HAP-1 (cell line): ENCODE measurements around the gene KCNMA1.

Source experiments
- DNase-seq, 2 experiments: peaks; one replicate each; pipeline ENCODE4 v3.0.0-alpha.2; 2016 to 2020; ENCODE audit warnings: low spot score in 2 of 2
- H3K27me3 ChIP-seq: fragments of 250-450 bp; sonication (Bioruptor Pico); 2 replicates; pipeline ENCODE4 v1.5.1; 2020; ENCODE audit warnings: low read depth, mild to moderate bottlenecking, moderate library complexity
- H3K36me3 ChIP-seq: fragments of 250-450 bp; sonication (Bioruptor Pico); replicated peaks from 2 replicates; pipeline ENCODE4 v1.5.1; 2020; ENCODE audit warnings: mild to moderate bottlenecking
- H3K4me1 ChIP-seq: fragments of 250-450 bp; sonication (Bioruptor Pico); 2 replicates; pipeline ENCODE4 v1.5.1; 2020; ENCODE audit warnings: mild to moderate bottlenecking
- H3K4me3 ChIP-seq: fragments of 250-450 bp; sonication (Bioruptor Pico); 2 replicates; pipeline ENCODE4 v1.5.1; 2020; ENCODE audit warnings: mild to moderate bottlenecking, moderate library complexity
- H3K9me3 ChIP-seq: fragments of 250-450 bp; sonication (Bioruptor Pico); 2 replicates; pipeline ENCODE4 v1.5.1; 2020; ENCODE audit warnings: mild to moderate bottlenecking, moderate library complexity
- in situ Hi-C: fragments of 300-500 bp; cut with MboI; formaldehyde crosslinking; loops from 3 replicates; pipeline ENCODE4 v1.14.3; 2020; ENCODE audit warnings: low sequenced_read_pairs, inconsistent platforms, mixed read lengths

KCNMA1 gene

DNA sequence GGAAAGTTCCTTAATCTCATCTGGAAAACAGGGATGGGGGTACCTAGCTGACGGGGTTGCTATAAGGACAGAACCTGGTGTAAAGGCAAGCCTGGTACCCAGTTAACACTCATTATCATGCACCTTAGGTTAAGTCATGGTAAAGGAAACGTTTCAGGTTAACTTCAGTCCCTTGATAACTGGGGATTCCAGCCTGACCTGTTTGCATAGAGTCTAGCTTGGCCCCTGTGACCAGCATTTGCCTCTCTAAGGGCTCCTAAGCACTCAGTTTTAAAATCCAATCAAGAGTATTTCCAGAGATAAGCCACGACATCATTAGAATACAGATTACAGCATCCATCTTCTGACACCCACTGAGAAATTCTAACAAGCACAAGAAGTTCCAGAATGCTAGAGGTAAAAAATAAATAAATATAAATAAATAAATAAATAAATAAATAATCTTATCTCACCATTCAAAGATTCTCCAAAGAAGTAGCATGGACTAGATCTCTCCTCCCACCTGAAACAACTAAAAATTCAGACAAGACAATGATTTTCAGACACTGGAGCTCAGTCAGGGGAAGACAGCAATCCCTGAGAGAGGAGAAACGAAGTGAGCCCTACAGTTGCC lies 184.6 kb downstream of the KCNMA1 start:
- H3K4me1 ChIP-seq: no peaks in the 10 kb centered on the region
- H3K9me3 ChIP-seq: no peaks in the 10 kb centered on the region
- H3K27me3 ChIP-seq: no peaks in the 10 kb centered on the region
- in situ Hi-C loops: no loop called here
- H3K36me3 ChIP-seq: no peaks in the 10 kb centered on the region
- no peak for DNase-seq
- H3K4me3 ChIP-seq: no peak overlapping the region

DNA sequence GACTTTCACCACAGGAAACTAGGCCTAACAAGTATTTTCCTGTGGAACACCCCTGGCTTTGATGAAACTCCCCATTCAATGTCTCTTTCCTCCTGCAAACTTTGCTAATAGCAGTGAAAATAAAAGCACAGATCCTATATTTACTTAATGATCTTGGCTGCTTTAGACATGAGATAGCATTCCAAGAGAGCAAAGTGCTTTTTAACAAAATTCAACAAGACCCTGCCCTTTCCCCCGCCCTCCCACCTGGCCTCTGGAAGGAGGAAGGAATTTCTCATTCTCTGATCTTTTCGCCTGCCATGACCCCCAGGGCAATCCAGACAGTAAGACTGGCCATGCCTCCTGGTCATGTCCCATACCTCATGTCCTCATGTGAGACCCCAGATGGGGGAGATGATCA lies 185.7 kb downstream of the KCNMA1 start:
- in situ Hi-C loops: no loop called here
- Histone ChIP-seq H3K36me3 (no peaks in the 10 kb centered on the region), H3K9me3 (no peaks in the 10 kb centered on the region)

DNA sequence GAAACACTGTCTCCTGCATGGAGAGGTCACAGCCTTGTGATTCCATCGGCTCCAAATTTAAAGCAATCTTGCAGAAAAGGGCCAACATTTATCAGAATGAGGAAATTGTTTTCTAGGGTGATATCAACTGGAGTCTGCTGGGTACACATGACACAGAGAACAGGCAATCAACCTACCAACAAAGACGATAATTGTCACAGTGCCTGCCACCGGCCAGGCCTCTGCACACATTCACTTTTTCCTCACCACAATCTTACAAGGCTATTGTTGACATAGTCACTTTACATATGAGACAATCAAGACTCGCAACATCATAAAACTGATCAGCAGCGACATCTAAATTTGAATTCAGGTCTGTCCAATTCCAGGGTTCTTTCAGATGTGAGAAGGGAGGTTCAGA lies 189.4 kb downstream of the KCNMA1 start:
- Histone ChIP-seq H3K27me3 (no peaks in the 10 kb centered on the region), H3K9me3 (no peaks in the 10 kb centered on the region), H3K36me3 (no peaks in the 10 kb centered on the region), H3K4me1 (no peaks in the 10 kb centered on the region), H3K4me3 (no peak overlapping the region)
- no peak for DNase-seq
- in situ Hi-C loops: no loop called here

More for the DNA sequence above, 185.7 kb downstream of the KCNMA1 start:
- no peak for DNase-seq
- Histone ChIP-seq H3K27me3 (no peaks in the 10 kb centered on the region), H3K4me1 (no peaks in the 10 kb centered on the region), H3K4me3 (no peak overlapping the region)

DNA sequence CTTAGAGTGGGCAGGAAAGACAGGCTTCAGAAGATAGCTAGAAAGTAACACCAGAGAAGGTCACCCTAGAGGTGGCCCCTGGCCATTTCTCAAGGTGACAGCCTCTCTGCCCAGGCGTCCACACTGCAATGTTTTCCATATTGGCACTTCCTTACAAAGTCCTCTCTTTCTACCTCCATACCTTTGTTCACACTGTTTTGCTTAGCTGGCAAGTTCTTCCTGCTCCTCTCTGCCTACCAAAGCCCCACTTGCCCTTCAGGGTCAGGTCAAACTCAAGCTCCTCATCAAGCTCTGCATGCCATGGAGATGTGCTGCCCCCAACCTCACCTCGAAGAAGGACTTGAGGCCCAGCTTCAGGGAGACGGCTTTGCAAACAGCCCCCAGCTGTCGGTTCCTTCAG lies 190.9 kb downstream of the KCNMA1 start:
- in situ Hi-C loops: no loop called here
- Histone ChIP-seq H3K36me3 (no peaks in the 10 kb centered on the region), H3K27me3 (no peaks in the 10 kb centered on the region), H3K4me3 (no peak overlapping the region), H3K9me3 (no peaks in the 10 kb centered on the region), H3K4me1 (no peaks in the 10 kb centered on the region)
- DNase-seq: no peak

DNA sequence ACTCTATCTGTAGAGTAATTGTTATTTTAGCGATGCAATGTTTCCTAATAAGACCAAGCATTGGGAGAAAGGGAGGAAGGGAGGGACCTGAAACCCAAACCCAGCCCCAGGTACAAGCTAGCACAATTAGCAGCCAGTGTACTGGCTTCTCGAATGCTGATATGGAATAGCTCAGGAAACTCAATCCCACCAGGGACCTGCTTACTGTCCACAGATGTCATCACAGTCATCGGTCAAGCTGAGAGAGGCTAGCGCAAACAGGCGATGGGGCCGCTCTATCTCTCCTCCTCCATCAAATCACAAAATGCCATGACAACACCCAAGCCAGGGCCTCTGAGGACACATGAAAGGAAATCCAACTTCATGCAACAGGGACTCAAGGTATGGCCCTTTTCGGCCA lies 192.1 kb downstream of the KCNMA1 start:
- H3K9me3 ChIP-seq: no peaks in the 10 kb centered on the region
- H3K36me3 ChIP-seq: no peaks in the 10 kb centered on the region
- H3K27me3 ChIP-seq: no peaks in the 10 kb centered on the region
- H3K4me3 ChIP-seq: no peak overlapping the region
- no peak for DNase-seq
- in situ Hi-C loops: no loop called here
- H3K4me1 ChIP-seq: no peaks in the 10 kb centered on the region

DNA sequence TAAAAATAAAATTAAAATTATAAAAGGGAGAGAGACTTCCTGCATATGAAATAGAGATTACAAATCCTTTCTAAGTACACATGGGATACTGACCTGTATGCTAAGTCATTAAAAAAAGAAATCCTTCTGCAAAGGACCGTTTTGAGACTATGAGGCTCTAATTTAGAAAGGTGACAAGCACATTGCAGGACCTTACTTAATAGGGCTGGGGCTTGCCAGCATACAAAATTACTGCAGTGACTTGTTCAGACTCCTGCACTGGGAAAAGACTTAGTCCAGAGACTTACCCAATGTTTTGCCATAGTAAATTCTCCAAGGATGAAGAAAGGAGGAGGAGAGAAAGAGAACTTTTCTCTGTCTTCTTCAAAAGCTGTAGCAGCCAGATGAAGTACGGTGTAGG lies 193.6 kb downstream of the KCNMA1 start:
- Histone ChIP-seq H3K27me3 (no peaks in the 10 kb centered on the region), H3K4me1 (no peaks in the 10 kb centered on the region), H3K9me3 (no peaks in the 10 kb centered on the region), H3K4me3 (no peak overlapping the region), H3K36me3 (no peaks in the 10 kb centered on the region)
- in situ Hi-C loops: no loop called here
- DNase-seq: no peak

DNA sequence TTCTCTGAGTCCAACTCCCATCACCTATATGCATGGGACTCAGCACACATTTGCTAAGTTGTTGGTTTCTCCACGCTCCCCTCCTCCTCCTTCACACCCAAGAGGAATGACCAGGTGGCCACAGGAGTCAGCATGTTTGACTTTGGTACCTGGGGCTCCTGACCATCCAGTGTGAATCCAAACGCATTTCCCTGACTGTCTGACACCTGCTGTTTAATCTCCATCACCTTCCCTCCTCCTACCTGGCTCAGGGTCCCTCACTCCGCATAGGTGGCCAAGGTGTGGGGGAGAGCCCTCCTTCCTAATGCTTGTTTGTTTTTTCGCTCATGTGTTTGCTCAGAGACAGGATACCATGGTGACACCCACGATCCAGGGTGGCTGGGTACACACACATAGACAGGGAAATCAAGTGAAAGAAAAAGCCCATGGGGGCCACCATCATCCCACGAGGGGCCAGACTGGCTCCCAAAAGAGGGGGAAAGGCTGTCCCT lies 194.9 kb downstream of the KCNMA1 start:
- Histone ChIP-seq H3K36me3 (no peaks in the 10 kb centered on the region), H3K4me3 (no peak overlapping the region), H3K4me1 (no peaks in the 10 kb centered on the region), H3K9me3 (no peaks in the 10 kb centered on the region), H3K27me3 (no peaks in the 10 kb centered on the region)
- in situ Hi-C loops: no loop called here
- no peak for DNase-seq

DNA sequence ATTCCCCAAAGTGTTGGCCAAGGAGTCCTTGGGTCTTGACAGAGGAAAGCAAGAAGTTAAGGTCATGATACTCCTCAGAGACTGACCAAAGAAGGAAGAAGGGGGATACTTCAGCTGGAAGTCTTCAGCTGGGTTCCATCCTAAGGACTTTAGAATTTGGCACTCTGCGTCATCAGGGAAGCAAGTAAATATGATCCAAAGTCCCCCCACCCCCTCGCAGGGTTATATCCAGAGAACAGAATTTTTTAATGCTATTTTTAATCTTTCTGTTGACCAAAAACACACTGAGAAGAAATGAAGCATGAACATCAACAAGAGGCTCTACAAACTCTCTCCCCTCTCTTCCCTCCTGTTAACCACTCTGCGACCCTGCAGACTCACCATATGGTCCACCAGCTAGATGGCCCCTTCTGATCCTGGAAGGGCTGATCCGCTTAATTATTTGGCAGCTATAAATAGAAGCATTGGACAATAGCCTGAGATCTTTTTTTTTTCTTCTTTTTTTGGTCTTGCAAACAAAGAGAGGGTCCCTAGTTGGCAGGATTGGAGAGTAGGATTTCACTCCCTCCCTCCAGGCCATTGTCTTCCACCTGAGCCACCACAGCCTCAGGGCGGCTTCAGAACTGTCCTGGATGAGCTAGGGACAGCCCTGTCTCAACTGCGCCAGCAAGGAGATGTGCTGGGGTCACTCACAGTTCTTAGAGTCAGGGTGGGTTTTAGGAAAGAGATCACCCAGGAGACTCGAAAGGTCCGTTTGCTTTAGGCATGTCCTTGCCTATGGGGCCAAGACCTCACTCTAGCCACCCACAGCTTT lies 196.0 kb downstream of the KCNMA1 start:
- in situ Hi-C loops: no loop called here
- Histone ChIP-seq H3K9me3 (no peaks in the 10 kb centered on the region), H3K36me3 (no peaks in the 10 kb centered on the region), H3K27me3 (no peaks in the 10 kb centered on the region), H3K4me1 (no peaks in the 10 kb centered on the region), H3K4me3 (no peak overlapping the region)
- DNase-seq: no peak

DNA sequence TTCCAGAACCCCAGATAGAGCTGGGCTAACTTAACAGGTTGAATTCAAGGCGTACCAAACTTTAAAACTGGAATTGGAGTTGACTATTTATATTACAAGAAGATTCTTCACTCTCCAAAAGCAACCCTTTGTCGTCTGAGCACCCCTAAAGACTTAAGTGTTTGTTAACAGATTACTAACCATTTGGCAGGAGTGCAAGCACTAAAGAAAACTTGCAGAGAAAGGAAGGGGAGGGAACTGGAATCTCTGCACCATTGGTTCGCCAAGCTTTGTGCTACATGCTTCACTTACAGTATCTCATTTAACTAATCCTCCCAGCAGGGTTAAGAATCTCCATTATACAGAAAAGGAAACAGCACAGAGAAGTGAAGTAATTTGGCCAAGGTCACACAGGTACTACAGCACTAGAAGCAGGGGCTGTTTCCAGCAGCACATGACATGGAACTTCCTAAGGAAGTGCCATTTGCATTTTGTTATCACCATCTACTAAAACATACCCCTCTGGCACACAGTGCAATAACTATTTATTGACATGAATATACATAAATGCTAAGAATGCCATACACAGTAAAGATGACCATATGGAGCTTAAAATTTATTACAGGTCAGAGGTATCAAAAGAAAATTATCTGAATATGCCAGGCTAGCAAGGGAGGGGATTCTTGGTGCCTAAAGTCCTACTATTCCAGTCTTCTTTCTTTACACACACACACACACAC lies 201.2 kb downstream of the KCNMA1 start:
- in situ Hi-C loops: no loop called here
- no peak for DNase-seq

DNA sequence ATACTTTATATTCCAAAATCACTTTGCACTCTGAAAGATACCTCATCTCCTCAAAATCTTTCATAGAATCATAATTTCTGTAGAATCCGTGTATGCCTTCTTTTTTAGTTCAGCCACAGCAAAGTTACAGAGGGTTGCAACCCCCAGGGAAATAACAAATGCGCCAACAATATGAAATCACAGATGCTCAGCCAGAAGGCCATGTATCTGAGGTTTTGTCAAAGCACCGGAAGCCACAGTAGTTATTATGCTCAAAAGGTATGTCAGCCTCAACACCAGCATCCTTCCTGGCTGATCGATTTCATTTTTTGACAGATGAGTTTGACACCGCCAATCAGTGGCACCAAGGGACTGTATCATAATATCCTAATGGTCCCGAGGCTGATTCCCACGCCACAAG lies 204.1 kb downstream of the KCNMA1 start:
- in situ Hi-C loops: no loop called here
- Histone ChIP-seq H3K36me3 (no peaks in the 10 kb centered on the region), H3K4me1 (no peaks in the 10 kb centered on the region), H3K9me3 (no peaks in the 10 kb centered on the region), H3K4me3 (no peak overlapping the region), H3K27me3 (no peaks in the 10 kb centered on the region)
- no peak for DNase-seq

More for the DNA sequence above, 201.2 kb downstream of the KCNMA1 start:
- Histone ChIP-seq H3K36me3 (no peaks in the 10 kb centered on the region), H3K4me3 (no peak overlapping the region), H3K9me3 (no peaks in the 10 kb centered on the region), H3K27me3 (no peaks in the 10 kb centered on the region), H3K4me1 (no peaks in the 10 kb centered on the region)

DNA sequence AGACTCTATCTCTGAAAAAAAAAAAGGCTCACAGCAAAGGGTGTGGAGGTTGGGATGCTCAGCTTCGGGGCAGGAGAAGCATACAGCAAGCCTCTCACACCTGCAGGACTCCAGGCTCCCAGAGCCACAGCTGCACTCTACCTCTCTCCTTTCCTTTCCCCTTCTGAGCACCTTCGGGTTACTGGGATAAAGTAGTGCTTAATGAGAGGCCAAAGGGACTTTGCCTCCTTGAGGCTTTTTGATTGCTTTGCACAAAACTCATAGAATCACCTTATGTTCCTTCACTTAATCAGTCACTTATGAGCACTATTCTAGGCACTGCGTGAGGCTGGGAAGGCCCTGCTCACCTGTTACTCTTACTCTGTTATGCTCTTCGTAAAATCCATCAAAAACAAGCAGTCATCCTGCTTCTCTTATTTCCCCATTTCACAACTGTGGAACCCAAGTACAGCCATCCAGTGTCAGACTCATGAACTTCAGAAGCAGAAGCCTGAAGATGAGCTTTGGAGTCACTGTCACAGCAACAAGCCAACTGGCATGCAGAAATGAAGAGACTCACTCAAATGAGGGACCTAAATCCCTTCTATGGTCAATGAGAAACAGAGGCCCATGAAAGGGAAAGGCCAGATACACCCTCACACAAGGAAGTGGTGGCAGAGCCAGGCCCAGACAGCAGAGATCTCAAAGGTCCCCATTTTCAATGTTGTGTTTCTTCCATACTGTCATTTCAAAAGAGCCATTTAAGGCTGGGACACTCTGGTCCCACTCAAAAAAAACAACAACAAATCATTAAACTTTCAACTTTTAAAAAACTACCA lies 205.4 kb downstream of the KCNMA1 start:
- no peak for DNase-seq
- no peaks in the 10 kb centered on the region for H3K9me3 ChIP-seq
- in situ Hi-C loops: no loop called here

DNA sequence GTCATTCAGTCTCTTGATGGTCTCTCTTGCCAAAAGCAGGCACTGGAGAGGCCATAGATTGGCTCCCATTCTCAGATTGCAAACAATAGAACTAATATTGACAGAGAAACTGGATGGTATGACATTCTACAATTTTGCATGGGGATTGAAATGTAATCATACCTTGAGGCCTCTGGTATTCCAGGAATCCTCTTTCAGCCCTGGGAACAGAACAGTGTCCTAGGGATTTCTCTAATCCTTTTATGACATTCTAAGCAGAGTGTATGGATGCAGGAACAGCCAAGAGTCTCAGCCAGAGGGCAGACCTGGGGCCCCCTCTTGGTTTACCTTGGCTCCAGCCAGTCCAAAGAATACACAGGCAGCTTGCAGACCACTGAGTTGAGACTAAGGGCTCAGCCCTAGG lies 206.4 kb downstream of the KCNMA1 start:
- H3K27me3 ChIP-seq: no peaks in the 10 kb centered on the region
- no peak for DNase-seq
- no peak overlapping the region for H3K4me3 ChIP-seq
- no peaks in the 10 kb centered on the region for H3K4me1 ChIP-seq
- H3K9me3 ChIP-seq: no peaks in the 10 kb centered on the region
- in situ Hi-C loops: no loop called here
- H3K36me3 ChIP-seq: no peaks in the 10 kb centered on the region

More for the DNA sequence above, 205.4 kb downstream of the KCNMA1 start:
- Histone ChIP-seq H3K27me3 (no peaks in the 10 kb centered on the region), H3K4me3 (no peak overlapping the region), H3K36me3 (no peaks in the 10 kb centered on the region), H3K4me1 (no peaks in the 10 kb centered on the region)

DNA sequence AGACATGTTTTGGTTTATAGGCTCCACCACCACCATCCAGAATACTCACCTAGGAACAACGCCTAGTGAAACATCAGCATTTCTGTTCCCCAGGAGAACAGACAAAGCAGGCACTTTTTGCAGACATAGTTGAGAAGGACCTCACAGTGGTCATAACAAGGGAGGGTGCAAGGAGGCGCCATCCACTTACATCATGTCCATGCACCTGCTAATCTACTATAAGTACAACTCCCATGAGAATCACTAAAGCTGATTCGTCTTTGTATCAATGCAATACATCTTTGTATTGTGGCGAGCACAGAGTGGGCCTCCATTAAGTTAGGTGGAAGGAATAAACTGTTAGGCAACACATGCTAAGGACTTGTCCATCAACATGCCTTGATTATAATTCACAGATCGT lies 207.1 kb downstream of the KCNMA1 start:
- no peak for DNase-seq
- H3K9me3 ChIP-seq: no peaks in the 10 kb centered on the region
- no peaks in the 10 kb centered on the region for H3K4me1 ChIP-seq
- in situ Hi-C loops: no loop called here
- no peaks in the 10 kb centered on the region for H3K27me3 ChIP-seq
- no peaks in the 10 kb centered on the region for H3K36me3 ChIP-seq
- no peak overlapping the region for H3K4me3 ChIP-seq
